Measurements from ENCODE around the gene ZNF236. TPM values are rescaled to one million over a fixed set of nuclear protein-coding genes. Genes with fewer than 3 reads are reported as not detected.

The ZNF236 gene
- total RNA-seq, 1 donor from 2014 or later = 11.7 TPM

DNA sequence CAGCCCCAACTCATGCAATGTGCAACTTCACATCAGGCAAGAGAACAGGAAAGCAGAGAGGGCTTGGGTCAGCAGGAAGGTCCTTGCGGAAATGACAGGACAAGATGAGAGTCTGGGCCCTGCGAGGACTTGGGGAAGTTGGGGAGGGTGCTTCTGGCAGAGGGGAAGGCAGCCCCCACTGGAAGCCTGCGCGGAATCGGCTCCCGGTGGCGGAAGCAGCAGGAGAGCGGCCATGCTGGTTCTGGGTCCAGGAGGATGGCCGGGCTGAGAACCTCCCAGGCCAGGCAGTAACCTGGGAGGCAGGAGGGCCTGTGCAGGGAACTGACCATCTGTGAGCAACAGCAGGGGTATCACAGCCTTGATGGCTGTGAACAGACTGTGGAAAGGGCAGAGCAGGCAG, 197.3 kb downstream of the ZNF236 start:
- ATAC-seq (ENCODE audit: poor library complexity) (no peak), DNase-seq (no peak)
- intact Hi-C loops (cut with DNase I) = no loop called here

Data from Right ventricle myocardium superior (tissue), 1 donor.